Measurements from ENCODE around the gene HIC1. TPM values are rescaled to one million over a fixed set of nuclear protein-coding genes. Genes with fewer than 3 reads are reported as not detected.

The HIC1 gene
- total RNA-seq, 1 experiment from 2014 or later, result not detected

- no peak for DNase-seq (ENCODE audit: low read depth)
- in situ Hi-C loops (cut with HindIII; ENCODE audit: low pct_unique_long_range_greater_than_20kb, low sequenced_read_pairs), result no loop called here
These were observed 13.9 kb upstream of the HIC1 start for GRCh38 chr17:2040942-2041560.

- peak; percentile 90 for DNase-seq (ENCODE audit: low read depth)
- in situ Hi-C loops (cut with HindIII; ENCODE audit: low pct_unique_long_range_greater_than_20kb, low sequenced_read_pairs), result no loop called here
These were observed 13.1 kb upstream of the HIC1 start, which contains the start of gene OVCA2 for GRCh38 chr17:2041561-2042389. Gene OVCA2, plus strand, starts transcription at chr17:2042022. Its CDS starts 26 bp downstream, at chr17:2042048.

- DNase-seq (ENCODE audit: low read depth), result peak; percentile 12
- in situ Hi-C loops (cut with HindIII; ENCODE audit: low pct_unique_long_range_greater_than_20kb, low sequenced_read_pairs), result no loop called here
These were observed 12.5 kb upstream of the HIC1 start for GRCh38 chr17:2042390-2042847.

DNA sequence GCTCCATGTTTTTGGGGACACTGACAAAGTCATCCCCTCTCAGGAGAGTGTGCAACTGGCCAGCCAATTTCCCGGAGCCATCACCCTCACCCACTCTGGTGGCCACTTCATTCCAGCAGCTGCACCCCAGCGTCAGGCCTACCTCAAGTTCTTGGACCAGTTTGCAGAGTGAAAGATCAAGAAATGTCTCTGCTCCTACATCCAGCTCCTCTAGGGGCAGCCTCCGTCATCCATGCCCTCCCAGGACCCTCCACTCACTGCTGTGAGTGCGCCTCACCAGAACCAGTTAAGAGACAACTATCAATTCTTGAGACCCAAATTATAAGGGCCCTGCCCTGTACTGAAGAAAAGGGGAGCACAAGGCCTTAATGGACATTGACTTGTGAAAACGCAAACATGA is 12.0 kb upstream of the HIC1 start:
- no peak for DNase-seq (ENCODE audit: low read depth)
- in situ Hi-C loops (cut with HindIII; ENCODE audit: low pct_unique_long_range_greater_than_20kb, low sequenced_read_pairs), result no loop called here

DNA sequence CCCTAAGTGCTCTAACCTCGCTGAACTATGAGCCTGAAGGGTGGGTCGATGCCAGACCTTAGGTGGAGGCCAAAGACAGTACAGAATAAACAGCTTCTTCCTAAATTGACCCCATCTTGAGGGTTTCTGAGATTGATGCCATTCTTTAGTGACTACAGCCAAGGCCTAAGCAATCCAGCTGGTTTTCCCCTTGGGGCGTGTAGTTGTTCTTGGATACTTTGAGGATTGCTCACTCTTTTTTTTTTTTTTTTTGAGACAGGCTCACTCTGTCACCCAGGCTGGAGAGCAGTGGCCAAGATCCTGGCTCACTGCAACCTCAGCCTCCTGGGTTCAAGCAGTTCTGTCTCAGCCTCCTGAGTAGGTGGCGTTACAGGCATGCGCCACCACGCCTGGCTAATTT is 11.1 kb upstream of the HIC1 start:
- DNase-seq (ENCODE audit: low read depth), result peak; percentile 55
- in situ Hi-C loops (cut with HindIII; ENCODE audit: low pct_unique_long_range_greater_than_20kb, low sequenced_read_pairs), result no loop called here

GRCh38 chr17:2044263-2044894 is 10.5 kb upstream of the HIC1 start:
- in situ Hi-C loops (cut with HindIII; ENCODE audit: low pct_unique_long_range_greater_than_20kb, low sequenced_read_pairs), result no loop called here
- no peak for DNase-seq (ENCODE audit: low read depth)

GRCh38 chr17:2047590-2047989 is 7.3 kb upstream of the HIC1 start:
- DNase-seq (ENCODE audit: low read depth), result no peak
- in situ Hi-C loops (cut with HindIII; ENCODE audit: low pct_unique_long_range_greater_than_20kb, low sequenced_read_pairs), result no loop called here

GRCh38 chr17:2048805-2049204 is 6.1 kb upstream of the HIC1 start:
- DNase-seq (ENCODE audit: low read depth), result no peak
- in situ Hi-C loops (cut with HindIII; ENCODE audit: low pct_unique_long_range_greater_than_20kb, low sequenced_read_pairs), result no loop called here

GRCh38 chr17:2049333-2050299 is 5.3 kb upstream of the HIC1 start:
- peak; percentile 73 for DNase-seq (ENCODE audit: low read depth)
- in situ Hi-C loops (cut with HindIII; ENCODE audit: low pct_unique_long_range_greater_than_20kb, low sequenced_read_pairs), result no loop called here

GRCh38 chr17:2050300-2051060 is 4.4 kb upstream of the HIC1 start:
- in situ Hi-C loops (cut with HindIII; ENCODE audit: low pct_unique_long_range_greater_than_20kb, low sequenced_read_pairs), result no loop called here
- peak; percentile 72 for DNase-seq (ENCODE audit: low read depth)

- DNase-seq (ENCODE audit: low read depth), result no peak
- in situ Hi-C loops (cut with HindIII; ENCODE audit: low pct_unique_long_range_greater_than_20kb, low sequenced_read_pairs), result no loop called here
These were observed 3.6 kb upstream of the HIC1 start for GRCh38 chr17:2051061-2051932.

DNA sequence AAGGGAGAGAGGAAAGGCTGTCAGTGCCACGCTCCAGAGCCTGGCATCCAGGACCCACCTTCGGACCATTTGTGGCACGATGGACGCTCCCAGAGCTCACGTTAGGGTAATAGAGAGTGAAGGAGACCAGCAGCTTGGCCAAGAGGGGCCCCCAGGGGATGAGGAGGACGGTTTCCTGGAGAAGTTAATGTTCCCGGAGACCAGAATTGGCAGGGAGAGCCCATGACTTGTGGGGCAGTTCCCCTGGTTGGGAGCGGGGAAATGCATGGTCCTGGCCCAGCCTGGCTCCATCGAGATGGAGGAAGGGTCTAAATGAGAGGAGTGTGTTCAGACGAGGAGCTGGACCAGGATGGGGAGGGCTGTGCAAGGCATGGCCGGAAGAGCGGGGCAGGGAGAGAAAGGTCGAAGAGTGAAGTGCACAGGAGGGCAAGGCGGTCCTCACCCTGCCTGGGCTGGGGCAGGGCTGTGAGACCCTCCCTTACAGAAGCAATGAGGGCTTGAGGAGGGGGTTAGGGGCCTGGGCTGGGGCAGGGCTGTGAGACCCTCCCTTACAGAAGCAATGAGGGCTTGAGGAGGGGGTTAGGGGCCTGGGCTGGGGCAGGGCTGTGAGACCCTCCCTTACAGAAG is 2.9 kb upstream of the HIC1 start:
- DNase-seq (ENCODE audit: low read depth), result no peak
- in situ Hi-C loops (cut with HindIII; ENCODE audit: low pct_unique_long_range_greater_than_20kb, low sequenced_read_pairs), result no loop called here

GRCh38 chr17:2053380-2054261 is 1.3 kb upstream of the HIC1 start:
- DNase-seq (ENCODE audit: low read depth), result peak; percentile 43
- in situ Hi-C loops (cut with HindIII; ENCODE audit: low pct_unique_long_range_greater_than_20kb, low sequenced_read_pairs), result no loop called here

DNA sequence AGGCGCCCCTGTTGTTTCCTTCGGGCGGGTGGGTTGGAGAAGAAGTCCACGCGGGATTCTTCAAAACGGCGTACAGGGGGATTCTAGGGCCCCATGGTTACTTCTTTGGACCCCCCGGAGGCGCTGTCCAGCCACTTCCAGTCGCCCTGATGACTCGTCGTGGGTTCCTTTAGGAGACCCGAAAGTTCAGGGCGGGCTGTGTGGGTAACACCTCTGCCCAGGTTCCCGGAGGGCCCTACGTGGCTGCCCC is 716 bp upstream of the HIC1 start:
- in situ Hi-C loops (cut with HindIII; ENCODE audit: low pct_unique_long_range_greater_than_20kb, low sequenced_read_pairs), result no loop called here
- DNase-seq (ENCODE audit: low read depth), result peak; percentile 16

DNA sequence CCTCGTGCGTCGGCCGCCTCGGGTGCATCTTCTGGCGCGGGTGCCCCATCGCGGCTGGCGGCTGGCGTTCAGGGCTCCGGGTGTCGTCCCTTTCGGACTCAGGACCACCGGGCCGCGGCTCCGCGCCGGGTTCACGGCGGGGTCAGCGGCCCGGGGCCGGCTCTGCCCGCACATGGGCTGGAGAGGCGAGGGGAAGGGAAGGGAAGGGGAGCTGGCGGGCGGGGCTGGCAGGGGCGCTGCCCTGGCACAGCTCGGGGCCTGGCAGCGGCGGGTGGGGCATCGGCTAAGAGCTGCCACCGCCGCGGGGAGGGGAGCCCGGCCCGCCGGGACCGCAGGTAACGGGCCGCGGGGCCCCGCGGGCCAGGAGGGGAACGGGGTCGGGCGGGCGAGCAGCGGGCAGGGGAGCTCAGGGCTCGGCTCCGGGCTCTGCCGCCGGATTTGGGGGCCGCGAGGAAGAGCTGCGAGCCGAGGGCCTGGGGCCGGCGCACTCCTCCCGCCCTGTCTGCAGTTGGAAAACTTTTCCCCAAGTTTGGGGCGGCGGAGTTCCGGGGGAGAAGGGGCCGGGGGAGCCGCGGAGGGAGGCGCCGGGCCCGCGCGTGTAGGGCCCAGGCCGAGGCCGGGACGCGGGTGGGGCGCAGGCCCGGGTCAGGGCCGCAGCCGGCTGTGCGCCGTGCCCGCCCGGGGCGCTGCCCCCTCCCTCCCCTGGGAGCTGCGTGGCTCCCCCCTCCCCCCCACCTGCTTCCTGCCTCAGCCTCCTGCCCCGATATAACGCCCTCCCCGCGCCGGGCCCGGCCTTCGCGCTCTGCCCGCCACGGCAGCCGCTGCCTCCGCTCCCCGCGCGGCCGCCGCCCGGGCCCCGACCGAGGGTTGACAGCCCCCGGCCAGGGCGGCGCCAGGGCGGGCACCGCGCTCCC is 646 bp downstream of the HIC1 start:
- in situ Hi-C loops (cut with HindIII; ENCODE audit: low pct_unique_long_range_greater_than_20kb, low sequenced_read_pairs), result no loop called here
- DNase-seq (ENCODE audit: low read depth), result no peak
